Loucy (cell line): ENCODE results near the gene TSPAN32.

Source experiments
- CTCF ChIP-seq: fragments of 200-600 bp; sonication (generic); conservative IDR thresholded peaks from 2 replicates; pipeline ENCODE4 v1.5.1; 2014; ENCODE audit warnings: mild to moderate bottlenecking, antibody characterized with exemption, low read length
- EZH2phosphoT487 ChIP-seq: fragments of 200-600 bp; IDR thresholded peaks from 2 replicates; pipeline ENCODE4 v1.6.1; 2018; ENCODE audit warnings: antibody characterized with exemption, mild to moderate bottlenecking, moderate library complexity, borderline replicate concordance

- TF ChIP-seq EZH2phosphoT487 (no peak), CTCF (no peak)
Observed at GRCh38 chr11:2256951-2257700, 44.7 kb upstream of the TSPAN32 start.
